Measurements from ENCODE around the gene KCNQ1.

The KCNQ1 gene

GRCh38 chr11:2451916-2452315, 7.1 kb downstream of the KCNQ1 start:
- no peaks in the 10 kb centered on the region for H3K9me3 Mint-ChIP-seq
- H3K4me1 Mint-ChIP-seq (ENCODE audit: low read depth) = peaks cover 12% of the 10 kb centered on the region
- H3K4me3 Mint-ChIP-seq = no peak overlapping the region
- H3K27ac Mint-ChIP-seq = no peak overlapping the region
- H3K36me3 Mint-ChIP-seq (ENCODE audit: low read depth) = peaks cover 4% of the 10 kb centered on the region
- H3K27me3 Mint-ChIP-seq = no peaks in the 10 kb centered on the region

DNA sequence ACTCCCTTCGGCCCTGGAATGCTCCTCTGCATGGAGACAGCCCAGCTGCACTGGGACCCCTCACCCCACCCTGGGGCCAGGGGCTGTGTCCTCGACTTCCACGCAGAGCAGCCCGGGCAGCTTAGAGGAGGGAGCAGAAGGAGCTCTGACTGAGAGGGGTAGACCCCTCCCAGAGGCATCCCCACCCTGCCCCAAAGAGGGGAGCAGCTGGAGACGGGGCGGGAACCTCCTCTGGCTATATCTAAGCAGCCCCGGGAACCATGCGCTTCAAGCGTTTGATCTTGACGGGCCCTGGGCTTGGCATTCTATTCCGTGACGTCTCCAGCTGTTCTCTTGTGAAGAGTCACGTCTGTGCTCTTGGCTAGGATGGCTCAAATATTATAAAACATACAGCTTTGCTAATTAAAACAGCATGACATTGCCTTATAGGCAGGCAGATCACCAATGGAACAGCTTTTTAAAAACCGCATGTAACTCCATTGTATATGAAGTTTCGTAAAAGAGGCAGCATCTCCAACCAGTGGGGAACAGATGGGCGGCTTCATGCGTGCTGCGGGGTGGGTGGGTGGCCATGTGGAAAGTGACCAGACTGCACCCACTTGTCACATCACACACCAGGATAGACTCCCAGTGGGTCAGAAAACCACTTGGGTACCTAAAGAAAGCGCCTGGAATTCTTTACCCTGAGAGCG, 7.7 kb downstream of the KCNQ1 start:
- Mint-ChIP-seq H3K4me3 (no peak overlapping the region), H3K27ac (no peak overlapping the region), H3K4me1 (ENCODE audit: low read depth) (peaks cover 7% of the 10 kb centered on the region), H3K9me3 (no peaks in the 10 kb centered on the region), H3K27me3 (no peaks in the 10 kb centered on the region), H3K36me3 (ENCODE audit: low read depth) (peaks cover 4% of the 10 kb centered on the region)

- Mint-ChIP-seq H3K4me3 (no peak overlapping the region), H3K9me3 (no peaks in the 10 kb centered on the region), H3K36me3 (ENCODE audit: low read depth) (peaks cover 4% of the 10 kb centered on the region), H3K27ac (no peak overlapping the region), H3K4me1 (ENCODE audit: low read depth) (peaks cover 3% of the 10 kb centered on the region), H3K27me3 (no peaks in the 10 kb centered on the region)
These were observed 8.6 kb downstream of the KCNQ1 start for GRCh38 chr11:2453436-2453835.

GRCh38 chr11:2458321-2458720, 13.5 kb downstream of the KCNQ1 start:
- no peak overlapping the region for H3K27ac Mint-ChIP-seq
- peaks cover 4% of the 10 kb centered on the region for H3K4me1 Mint-ChIP-seq (ENCODE audit: low read depth)
- no peak overlapping the region for H3K4me3 Mint-ChIP-seq
- no peaks in the 10 kb centered on the region for H3K27me3 Mint-ChIP-seq
- H3K9me3 Mint-ChIP-seq = no peaks in the 10 kb centered on the region
- H3K36me3 Mint-ChIP-seq (ENCODE audit: low read depth) = peaks cover 4% of the 10 kb centered on the region

DNA sequence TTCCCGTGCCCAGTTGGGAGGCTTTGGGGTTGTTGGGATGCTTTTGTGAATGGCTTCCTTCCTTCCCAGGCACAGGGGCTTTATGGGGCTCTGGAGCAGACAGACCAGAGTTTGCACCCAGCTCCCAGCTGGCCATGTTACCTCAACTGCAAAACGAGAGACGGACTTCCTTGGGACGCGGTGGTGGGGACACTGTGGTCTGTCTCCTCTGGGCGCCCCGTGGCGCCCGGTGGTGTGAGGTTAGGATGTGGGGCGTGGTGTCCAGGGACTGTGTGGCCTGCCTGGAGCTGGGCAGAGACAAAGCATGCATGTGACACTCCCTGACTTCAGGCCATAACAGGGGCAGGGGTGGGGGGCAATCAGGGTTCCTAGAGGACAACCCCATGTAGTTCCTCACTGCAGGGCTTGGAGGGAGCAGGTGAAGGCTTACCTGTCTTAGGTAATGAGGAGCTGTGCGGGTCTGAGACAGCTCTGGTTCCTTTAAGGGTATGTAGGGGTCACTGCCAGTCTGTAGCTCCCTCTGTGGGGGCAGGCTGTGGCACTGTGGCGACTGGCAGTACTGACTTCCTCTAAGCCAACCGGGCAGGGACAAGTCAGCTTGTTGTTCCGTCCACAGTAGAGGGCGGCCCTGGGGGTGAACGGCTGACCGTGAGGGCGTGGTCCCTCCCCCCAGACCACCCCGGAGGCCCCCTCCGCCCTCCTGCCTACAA, 14.4 kb downstream of the KCNQ1 start:
- peaks cover 4% of the 10 kb centered on the region for H3K36me3 Mint-ChIP-seq (ENCODE audit: low read depth)
- H3K9me3 Mint-ChIP-seq = no peaks in the 10 kb centered on the region
- H3K27me3 Mint-ChIP-seq = no peaks in the 10 kb centered on the region
- peaks cover 10% of the 10 kb centered on the region for H3K4me1 Mint-ChIP-seq (ENCODE audit: low read depth)
- no peak overlapping the region for H3K27ac Mint-ChIP-seq
- no peak overlapping the region for H3K4me3 Mint-ChIP-seq

- Mint-ChIP-seq H3K9me3 (no peaks in the 10 kb centered on the region), H3K4me1 (ENCODE audit: low read depth) (peaks cover 10% of the 10 kb centered on the region), H3K27ac (no peak overlapping the region), H3K27me3 (no peaks in the 10 kb centered on the region), H3K4me3 (no peak overlapping the region), H3K36me3 (ENCODE audit: low read depth) (peaks cover 4% of the 10 kb centered on the region)
These were observed 15.2 kb downstream of the KCNQ1 start for GRCh38 chr11:2459796-2460531.

- H3K36me3 Mint-ChIP-seq (ENCODE audit: low read depth) = no peaks in the 10 kb centered on the region
- H3K27ac Mint-ChIP-seq = no peak overlapping the region
- no peak overlapping the region for H3K4me3 Mint-ChIP-seq
- H3K9me3 Mint-ChIP-seq = no peaks in the 10 kb centered on the region
- peaks cover 10% of the 10 kb centered on the region for H3K4me1 Mint-ChIP-seq (ENCODE audit: low read depth)
- H3K27me3 Mint-ChIP-seq = no peaks in the 10 kb centered on the region
These were observed 15.9 kb downstream of the KCNQ1 start for GRCh38 chr11:2460540-2461252.

GRCh38 chr11:2461253-2461955, 16.6 kb downstream of the KCNQ1 start:
- no peak overlapping the region for H3K27ac Mint-ChIP-seq
- H3K27me3 Mint-ChIP-seq = no peaks in the 10 kb centered on the region
- H3K4me3 Mint-ChIP-seq = no peak overlapping the region
- H3K9me3 Mint-ChIP-seq = no peaks in the 10 kb centered on the region
- no peaks in the 10 kb centered on the region for H3K36me3 Mint-ChIP-seq (ENCODE audit: low read depth)
- peaks cover 14% of the 10 kb centered on the region for H3K4me1 Mint-ChIP-seq (ENCODE audit: low read depth)

DNA sequence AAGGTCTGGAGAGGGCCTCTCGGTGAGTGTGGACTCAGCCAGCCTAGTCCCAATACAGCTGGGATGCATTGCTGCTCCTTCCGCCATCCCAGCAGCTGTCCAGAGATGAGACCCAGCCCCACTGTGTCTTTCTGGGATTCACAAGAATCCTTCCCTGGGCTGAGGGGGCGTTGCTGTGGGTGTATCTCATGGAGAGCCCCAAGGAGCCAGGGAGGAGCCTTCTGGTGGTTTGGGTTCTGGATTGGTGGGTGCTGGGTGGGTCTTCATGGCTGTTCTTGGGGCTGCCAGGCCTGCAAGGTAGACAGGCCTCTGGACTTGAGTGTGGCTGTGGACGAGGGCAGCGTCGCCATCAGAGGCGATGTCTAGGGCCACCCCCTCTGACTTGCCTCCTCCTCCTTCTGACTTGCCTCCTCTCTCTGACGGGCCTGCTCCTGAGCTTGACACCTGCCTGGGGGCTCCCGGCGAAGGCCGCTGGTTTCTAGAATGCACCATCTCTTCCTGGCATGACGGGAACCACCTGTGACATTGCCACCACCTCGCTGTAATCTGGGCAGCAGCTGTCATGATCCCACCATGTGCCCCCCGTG, 17.2 kb downstream of the KCNQ1 start:
- Mint-ChIP-seq H3K4me1 (ENCODE audit: low read depth) (peaks cover 20% of the 10 kb centered on the region), H3K36me3 (ENCODE audit: low read depth) (no peaks in the 10 kb centered on the region), H3K27me3 (no peaks in the 10 kb centered on the region), H3K27ac (no peak overlapping the region), H3K4me3 (no peak overlapping the region), H3K9me3 (no peaks in the 10 kb centered on the region)

DNA sequence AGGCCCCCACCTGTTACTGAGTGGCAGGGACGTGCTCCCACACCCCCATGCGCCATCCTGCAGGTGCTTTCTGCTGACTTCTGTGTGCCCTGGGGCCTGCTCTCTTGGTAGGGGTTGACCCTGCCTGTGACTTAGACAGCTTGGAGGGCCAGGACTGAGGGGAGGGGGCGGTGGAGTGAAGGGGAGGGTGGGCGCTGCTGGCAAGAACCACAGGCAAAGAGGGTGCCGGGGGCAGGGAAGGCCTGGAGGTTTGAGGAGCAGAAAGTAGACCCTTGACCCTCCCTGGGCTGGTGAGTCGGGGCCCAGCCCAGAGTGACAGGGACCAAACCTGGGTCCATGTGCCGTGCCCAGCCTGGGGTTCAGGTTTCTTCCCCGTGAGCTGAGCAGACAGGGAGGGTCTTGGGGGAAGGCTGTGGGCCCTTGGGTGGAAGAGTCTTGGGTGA, 17.8 kb downstream of the KCNQ1 start:
- Mint-ChIP-seq H3K27me3 (no peaks in the 10 kb centered on the region), H3K4me1 (ENCODE audit: low read depth) (peaks cover 26% of the 10 kb centered on the region), H3K27ac (no peak overlapping the region), H3K9me3 (no peaks in the 10 kb centered on the region), H3K4me3 (no peak overlapping the region), H3K36me3 (ENCODE audit: low read depth) (no peaks in the 10 kb centered on the region)

- Mint-ChIP-seq H3K27ac (no peak overlapping the region), H3K27me3 (no peaks in the 10 kb centered on the region), H3K9me3 (no peaks in the 10 kb centered on the region), H3K4me3 (no peak overlapping the region), H3K4me1 (ENCODE audit: low read depth) (peaks cover 29% of the 10 kb centered on the region), H3K36me3 (ENCODE audit: low read depth) (no peaks in the 10 kb centered on the region)
These were observed 18.4 kb downstream of the KCNQ1 start for GRCh38 chr11:2462986-2463765.

GRCh38 chr11:2463766-2464277, 19.0 kb downstream of the KCNQ1 start:
- Mint-ChIP-seq H3K36me3 (ENCODE audit: low read depth) (no peaks in the 10 kb centered on the region), H3K4me1 (ENCODE audit: low read depth) (peaks cover 33% of the 10 kb centered on the region), H3K27ac (no peak overlapping the region), H3K9me3 (no peaks in the 10 kb centered on the region), H3K4me3 (no peak overlapping the region), H3K27me3 (no peaks in the 10 kb centered on the region)

DNA sequence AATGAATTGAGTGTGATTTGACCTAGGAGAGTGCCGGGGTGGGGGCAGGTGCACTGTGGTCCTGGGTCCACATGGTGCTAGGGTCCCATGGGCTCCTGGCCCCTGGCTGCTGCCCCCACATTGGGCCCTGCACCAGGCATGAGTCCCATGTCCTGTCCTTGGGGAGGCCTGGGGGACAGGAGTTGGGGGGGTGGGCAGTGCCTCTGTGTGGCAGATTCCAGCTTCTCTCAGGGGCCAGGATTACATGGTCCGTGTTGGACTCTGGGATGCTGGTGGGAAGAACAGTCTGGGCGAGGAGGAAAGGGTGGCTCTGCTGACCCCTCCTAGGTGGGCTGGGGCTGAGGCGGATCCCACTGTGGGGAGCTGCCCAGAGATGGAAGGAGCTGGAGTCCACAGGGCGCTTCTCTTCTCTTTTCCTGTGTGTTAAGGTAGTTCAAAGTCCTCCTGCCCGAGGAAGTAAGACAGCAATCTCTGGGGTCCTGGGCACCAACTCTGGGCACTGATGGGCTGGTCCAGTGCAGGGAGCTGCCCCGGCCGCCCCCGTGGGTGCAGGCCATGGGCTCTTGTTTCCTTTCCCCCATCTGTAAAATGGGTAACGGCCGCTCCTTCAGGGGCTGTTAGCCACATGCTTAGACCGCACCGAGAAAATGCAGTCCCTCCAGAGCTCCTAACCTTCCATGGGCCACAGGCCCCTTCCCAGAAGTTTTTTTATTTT, 19.8 kb downstream of the KCNQ1 start:
- no peaks in the 10 kb centered on the region for H3K36me3 Mint-ChIP-seq (ENCODE audit: low read depth)
- no peaks in the 10 kb centered on the region for H3K27me3 Mint-ChIP-seq
- H3K9me3 Mint-ChIP-seq = no peaks in the 10 kb centered on the region
- H3K4me3 Mint-ChIP-seq = no peak overlapping the region
- H3K27ac Mint-ChIP-seq = no peak overlapping the region
- peaks cover 37% of the 10 kb centered on the region for H3K4me1 Mint-ChIP-seq (ENCODE audit: low read depth)

Data from stimulated activated naive CD8-positive, alpha-beta T cell treated with anti-CD3 and anti-CD28 coated beads, Interleukin-15, Interleukin-2, amounts not matched to agents 100 ng/mL and 50 ng/mL, for 24 hours (primary cell).